GM19395 (cell line): ENCODE results near the gene SHISA3.

ENCODE experiments used
- ATAC-seq: cut with Tn5 transposase; IDR thresholded peaks from one replicate; pipeline ENCODE4 v1.9.1; 2021; ENCODE audit warnings: mild to moderate bottlenecking, moderate library complexity; ENCODE audit not compliant: unreplicated experiment

SHISA3 gene

GRCh38 chr4:42440083-42440482, 42.8 kb downstream of the SHISA3 start:
- no peak for ATAC-seq

- no peak for ATAC-seq
Measured at GRCh38 chr4:42442601-42443000, 45.3 kb downstream of the SHISA3 start.

GRCh38 chr4:42445038-42445437, 47.8 kb downstream of the SHISA3 start:
- no peak for ATAC-seq

- ATAC-seq, result no peak
Measured at GRCh38 chr4:42446823-42447222, 49.5 kb downstream of the SHISA3 start.
